Measurements from ENCODE around the gene BPIFB1. TPM values are rescaled to one million over a fixed set of nuclear protein-coding genes. Genes with fewer than 3 reads are reported as not detected.

BPIFB1 gene
- total and polyA plus RNA-seq, 11 donors = 0.04 TPM; not detected in 10

GRCh38 chr20:33337119-33337518, 54.1 kb downstream of the BPIFB1 start:
- Histone ChIP-seq H3K9me3 (no peaks in the 10 kb centered on the region), H3K4me3 (no peak overlapping the region), H3K27me3 (peaks cover 0 to 9% (median 0%) of the 10 kb centered on the region in 9 donors), H3K27ac (no peak overlapping the region), H3K36me3 (no peaks in the 10 kb centered on the region), H3K4me1 (no peaks in the 10 kb centered on the region)
- ATAC-seq (no peak), DNase-seq (no peak)
- TF ChIP-seq POLR2A (IDR thresholded peaks at IDR 0.05) (no peak), CTCF (IDR thresholded peaks at IDR 0.05) (no peak)
- intact Hi-C loops (cut with DNase I) = no loop called here
- WGBS, 4 donors = 68 to 75% (median 72%) methylated on average over 8 of the region's 8 CpGs

GRCh38 chr20:33337531-33338165, 54.6 kb downstream of the BPIFB1 start:
- Histone ChIP-seq H3K4me1 (no peaks in the 10 kb centered on the region), H3K27ac (no peak overlapping the region), H3K4me3 (no peak overlapping the region), H3K36me3 (no peaks in the 10 kb centered on the region), H3K27me3 (peaks cover 0 to 9% (median 0%) of the 10 kb centered on the region in 9 donors), H3K9me3 (no peaks in the 10 kb centered on the region)
- ATAC-seq (no peak), DNase-seq (no peak)
- TF ChIP-seq POLR2A (IDR thresholded peaks at IDR 0.05) (no peak), CTCF (IDR thresholded peaks at IDR 0.05) (no peak)
- intact Hi-C loops (cut with DNase I) = no loop called here
- WGBS, 4 donors = 71 to 77% (median 72%) methylated on average over 6 of the region's 6 CpGs

- H3K4me1 ChIP-seq = no peaks in the 10 kb centered on the region
- TF ChIP-seq CTCF (IDR thresholded peaks at IDR 0.05) = no peak
- no peak for TF ChIP-seq POLR2A (IDR thresholded peaks at IDR 0.05)
- no peak overlapping the region for H3K4me3 ChIP-seq
- no peaks in the 10 kb centered on the region for H3K9me3 ChIP-seq
- no peak for DNase-seq
- no peak for ATAC-seq
- intact Hi-C loops (cut with DNase I) = no loop called here
- no peaks in the 10 kb centered on the region for H3K36me3 ChIP-seq
- WGBS, 4 donors = 84 to 91% (median 86%) methylated on average over 5 of the region's 5 CpGs
- peaks cover 0 to 9% (median 0%) of the 10 kb centered on the region in 9 donors for H3K27me3 ChIP-seq
- H3K27ac ChIP-seq = no peak overlapping the region
Observed at GRCh38 chr20:33338467-33339258, 55.6 kb downstream of the BPIFB1 start.

- Histone ChIP-seq H3K36me3 (no peaks in the 10 kb centered on the region), H3K9me3 (no peaks in the 10 kb centered on the region), H3K27me3 (peaks cover 0 to 9% (median 0%) of the 10 kb centered on the region in 9 donors), H3K4me1 (no peaks in the 10 kb centered on the region), H3K4me3 (no peak overlapping the region), H3K27ac (no peak overlapping the region)
- 47 to 69% (median 61%) methylated on average over 7 to 8 of the region's 8 CpGs for WGBS, 4 donors
- ATAC-seq = no peak
- intact Hi-C loops (cut with DNase I) = no loop called here
- TF ChIP-seq CTCF (IDR thresholded peaks at IDR 0.05) (no peak), POLR2A (IDR thresholded peaks at IDR 0.05) (no peak)
- DNase-seq = no peak
Observed at GRCh38 chr20:33339515-33340058, 56.6 kb downstream of the BPIFB1 start.

Data from heart left ventricle (tissue), 16 donors.